Mesothelial cell of epicardium (in vitro differentiated cells): Measurements from ENCODE around the gene IRF8. TPM values are rescaled to one million over a fixed set of nuclear protein-coding genes. Genes with fewer than 3 reads are reported as not detected.

Source experiments
- DNase-seq, 2 experiments: peaks; one replicate each; pipeline ENCODE4 v3.0.0; 2021; ENCODE audit warnings: low spot score in 2 of 2; ENCODE audit not compliant: unreplicated experiment in 2 of 2
- H3K27ac Mint-ChIP-seq: 2 replicates; pipeline ENCODE4 v1.8.0; 2021; ENCODE audit warnings: mixed read lengths
- H3K27me3 Mint-ChIP-seq: 2 replicates; pipeline ENCODE4 v1.8.0; 2021; ENCODE audit warnings: low read depth, mixed read lengths
- H3K36me3 Mint-ChIP-seq: 2 replicates; pipeline ENCODE4 v1.8.0; 2021; ENCODE audit warnings: mixed read lengths
- H3K4me1 Mint-ChIP-seq: 2 replicates; pipeline ENCODE4 v1.8.0; 2021; ENCODE audit warnings: mixed read lengths
- H3K4me3 Mint-ChIP-seq: 2 replicates; pipeline ENCODE4 v1.8.0; 2021; ENCODE audit warnings: mild to moderate bottlenecking, moderate library complexity, mixed read lengths
- H3K9me3 Mint-ChIP-seq: 2 replicates; pipeline ENCODE4 v1.8.0; 2021; ENCODE audit warnings: mixed read lengths
- CTCF ChIP-seq: fragments of 200-600 bp; sonication (generic); IDR thresholded peaks from one replicate; pipeline ENCODE4 v1.5.0; 2021; ENCODE audit warnings: antibody characterized with exemption; ENCODE audit not compliant: unreplicated experiment
- total RNA-seq: library from RNA; stranded (reverse); gene quantifications from 3 replicates; pipeline ENCODE4 v1.2.1, GENCODE V29; 2021

Gene IRF8
- total RNA-seq, 1 donor from 2014 or later = 5.8 TPM

- no peaks in the 10 kb centered on the region for H3K9me3 Mint-ChIP-seq
- H3K4me3 Mint-ChIP-seq = no peak overlapping the region
- no peak for TF ChIP-seq CTCF
These were observed 14.2 kb downstream of the IRF8 start for GRCh38 chr16:85913141-85913601.

GRCh38 chr16:85913688-85914422, 14.9 kb downstream of the IRF8 start:
- peaks cover 29% of the 10 kb centered on the region for H3K4me1 Mint-ChIP-seq
- H3K4me3 Mint-ChIP-seq = no peak overlapping the region
- no peak overlapping the region for H3K27ac Mint-ChIP-seq
- no peak for DNase-seq
- H3K9me3 Mint-ChIP-seq = no peaks in the 10 kb centered on the region
- TF ChIP-seq CTCF = no peak
- H3K36me3 Mint-ChIP-seq = peaks cover 2% of the 10 kb centered on the region
- H3K27me3 Mint-ChIP-seq = peaks cover 3% of the 10 kb centered on the region

More at GRCh38 chr16:85913141-85913601, 14.2 kb downstream of the IRF8 start:
- peaks cover 29% of the 10 kb centered on the region for H3K4me1 Mint-ChIP-seq
- no peak for DNase-seq
- H3K36me3 Mint-ChIP-seq = peaks cover 2% of the 10 kb centered on the region
- no peak overlapping the region for H3K27ac Mint-ChIP-seq
- peaks cover 7% of the 10 kb centered on the region for H3K27me3 Mint-ChIP-seq

- no peak overlapping the region for H3K27ac Mint-ChIP-seq
- H3K4me3 Mint-ChIP-seq = no peak overlapping the region
These were observed 15.4 kb downstream of the IRF8 start for GRCh38 chr16:85914423-85914794.

GRCh38 chr16:85915125-85915845, 16.3 kb downstream of the IRF8 start:
- Mint-ChIP-seq H3K4me1 (peaks cover 29% of the 10 kb centered on the region), H3K4me3 (no peak overlapping the region), H3K36me3 (peaks cover 4% of the 10 kb centered on the region), H3K27ac (no peak overlapping the region), H3K9me3 (no peaks in the 10 kb centered on the region), H3K27me3 (no peaks in the 10 kb centered on the region)
- no peak for DNase-seq
- no peak for TF ChIP-seq CTCF

More at GRCh38 chr16:85914423-85914794, 15.4 kb downstream of the IRF8 start:
- H3K27me3 Mint-ChIP-seq = peaks cover 2% of the 10 kb centered on the region
- no peak for TF ChIP-seq CTCF
- H3K4me1 Mint-ChIP-seq = peaks cover 29% of the 10 kb centered on the region
- peaks cover 2% of the 10 kb centered on the region for H3K36me3 Mint-ChIP-seq
- DNase-seq = no peak
- no peaks in the 10 kb centered on the region for H3K9me3 Mint-ChIP-seq

GRCh38 chr16:85916141-85916890, 17.4 kb downstream of the IRF8 start:
- TF ChIP-seq CTCF = no peak
- no peak overlapping the region for H3K4me3 Mint-ChIP-seq
- H3K9me3 Mint-ChIP-seq = no peaks in the 10 kb centered on the region
- DNase-seq = no peak
- H3K4me1 Mint-ChIP-seq = peaks cover 34% of the 10 kb centered on the region
- peaks cover 4% of the 10 kb centered on the region for H3K36me3 Mint-ChIP-seq
- no peaks in the 10 kb centered on the region for H3K27me3 Mint-ChIP-seq
- H3K27ac Mint-ChIP-seq = no peak overlapping the region
